NOMO-1 treated with DMSO at 0.1 percent for 48 hours (cell line): ENCODE measurements around the gene FSIP1.
A peak's percentile ranks its signal among the peaks of the same experiment; 100 is the strongest.

Source experiments
- DNase-seq: peaks from one replicate; lab custom pipeline; 2025; ENCODE audit not compliant: unreplicated experiment; lab: John Stamatoyannopoulos, UW

Gene FSIP1

GRCh38 chr15:39767921-39768320 lies 14.7 kb downstream of the FSIP1 start:
- DNase-seq, result no peak

GRCh38 chr15:39761006-39761405 lies 21.6 kb downstream of the FSIP1 start:
- no peak for DNase-seq

GRCh38 chr15:39756806-39757522 lies 25.7 kb downstream of the FSIP1 start:
- DNase-seq, result peak; percentile 52

GRCh38 chr15:39752991-39753390 lies 29.6 kb downstream of the FSIP1 start:
- no peak for DNase-seq

GRCh38 chr15:39752246-39752645 lies 30.4 kb downstream of the FSIP1 start:
- DNase-seq, result no peak

- DNase-seq, result no peak
These were observed 34.4 kb downstream of the FSIP1 start for GRCh38 chr15:39748276-39748675.

GRCh38 chr15:39747326-39747725 lies 35.3 kb downstream of the FSIP1 start:
- DNase-seq, result no peak

- no peak for DNase-seq
These were observed 35.8 kb downstream of the FSIP1 start for GRCh38 chr15:39746714-39747276.

- peak; percentile 11 for DNase-seq
These were observed 36.5 kb downstream of the FSIP1 start for GRCh38 chr15:39746176-39746575.

GRCh38 chr15:39745415-39745814 lies 37.2 kb downstream of the FSIP1 start:
- DNase-seq, result no peak

- DNase-seq, result no peak
These were observed 38.1 kb downstream of the FSIP1 start for GRCh38 chr15:39744334-39745103.

- DNase-seq, result no peak
These were observed 39.0 kb downstream of the FSIP1 start for GRCh38 chr15:39743611-39744010.

GRCh38 chr15:39741258-39741657 lies 41.4 kb downstream of the FSIP1 start:
- DNase-seq, result no peak

- no peak for DNase-seq
These were observed 43.6 kb downstream of the FSIP1 start for GRCh38 chr15:39738998-39739397.

- DNase-seq, result no peak
These were observed 45.5 kb downstream of the FSIP1 start for GRCh38 chr15:39737196-39737550.

GRCh38 chr15:39736412-39737195 lies 46.0 kb downstream of the FSIP1 start:
- DNase-seq, result no peak

GRCh38 chr15:39735120-39735717 lies 47.4 kb downstream of the FSIP1 start:
- DNase-seq, result no peak

GRCh38 chr15:39731266-39731665 lies 51.4 kb downstream of the FSIP1 start:
- no peak for DNase-seq

- DNase-seq, result no peak
These were observed 52.1 kb downstream of the FSIP1 start for GRCh38 chr15:39730552-39730951.

GRCh38 chr15:39729500-39729899 lies 53.1 kb downstream of the FSIP1 start:
- DNase-seq, result no peak

- DNase-seq, result no peak
These were observed 53.8 kb downstream of the FSIP1 start for GRCh38 chr15:39728845-39729244.
